ENCODE results near the gene NAGA.

NAGA gene

DNA sequence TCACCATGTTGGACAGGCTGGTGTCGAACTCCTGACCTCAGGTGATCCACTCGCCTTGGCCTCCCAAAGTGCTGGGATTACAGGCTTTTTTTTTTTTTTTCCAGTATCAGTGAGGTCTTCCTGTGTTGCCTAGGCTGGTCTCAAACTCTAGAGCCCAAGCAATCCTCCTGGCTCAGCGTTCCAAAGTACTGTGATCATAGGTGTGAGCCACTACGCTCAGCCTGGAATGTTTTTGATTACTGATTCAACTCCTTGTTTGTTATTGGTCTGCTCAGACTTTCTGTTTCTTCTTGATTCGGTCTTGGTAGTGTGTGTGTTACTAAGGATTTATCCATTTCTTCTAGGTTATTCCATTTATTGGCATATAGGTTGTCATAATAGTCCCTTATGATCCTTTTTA lies 31.3 kb downstream of the NAGA start:
- DNase-seq (ENCODE audit: low spot score): peak; percentile 34

DNA sequence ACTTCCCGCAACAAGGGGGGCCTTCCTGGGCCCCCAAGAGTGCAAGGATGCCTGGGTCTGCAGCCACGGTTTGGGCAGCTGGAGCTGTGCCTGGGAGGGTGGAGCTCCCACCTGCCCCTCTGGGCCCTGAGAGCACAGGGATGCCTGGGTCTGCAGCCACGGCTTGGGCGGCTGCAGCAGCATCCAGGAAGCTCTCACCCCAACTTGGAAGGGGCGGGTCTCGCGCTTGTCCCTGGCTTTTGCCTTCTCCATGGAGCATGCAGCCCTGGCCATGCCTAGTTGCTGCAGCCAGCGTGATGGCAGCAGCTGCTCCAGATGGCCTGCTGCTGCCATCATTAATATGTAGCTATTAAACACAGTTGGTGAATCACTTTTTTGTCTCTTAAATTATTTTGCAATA lies 35.4 kb downstream of the NAGA start:
- no peak for DNase-seq (ENCODE audit: low spot score)

DNA sequence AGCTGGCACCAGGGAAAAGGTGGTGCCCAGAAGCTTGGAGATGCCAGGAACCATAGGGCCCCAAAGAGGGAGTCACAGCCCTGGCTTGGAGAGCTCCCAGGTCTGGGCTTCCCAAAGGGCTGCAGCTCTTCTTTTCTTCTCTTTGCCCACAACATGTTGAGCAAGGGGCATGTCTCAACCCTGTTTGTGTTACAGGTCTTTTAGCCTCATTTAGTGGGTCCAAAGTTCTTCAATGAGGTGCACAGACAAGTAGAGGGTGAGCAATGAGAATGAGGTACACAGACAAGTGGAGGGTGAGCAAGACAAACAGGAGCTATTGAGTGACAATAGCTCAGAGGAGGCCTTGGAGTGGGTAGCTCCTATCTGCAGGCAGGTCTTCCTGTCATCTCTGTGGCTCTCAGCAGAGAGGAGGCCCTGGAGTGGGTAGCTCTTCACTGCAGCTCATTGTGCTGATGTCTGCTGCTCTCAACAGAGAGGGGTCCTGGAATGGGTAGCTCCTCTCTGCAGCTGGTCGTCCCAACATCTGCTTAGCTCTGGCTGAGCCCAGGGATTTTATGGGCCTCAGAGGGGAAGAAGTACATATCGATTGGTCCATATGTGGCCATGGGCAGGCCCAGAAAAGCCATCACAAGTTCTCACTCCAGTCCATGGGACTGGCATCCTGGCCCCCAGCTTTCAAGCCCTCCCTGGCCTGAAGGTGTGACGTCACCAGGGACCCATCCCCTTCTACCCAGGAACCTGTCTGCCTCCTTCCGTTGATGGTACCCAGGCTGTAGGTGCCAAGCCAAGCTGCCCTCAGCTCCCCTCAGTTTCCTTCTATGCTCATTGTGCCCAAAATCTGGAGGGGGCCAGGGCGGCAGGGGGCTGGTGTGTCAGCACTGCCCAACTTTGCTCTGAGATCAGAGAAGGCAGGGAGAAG lies 37.1 kb downstream of the NAGA start:
- no peak for DNase-seq (ENCODE audit: low spot score)

DNA sequence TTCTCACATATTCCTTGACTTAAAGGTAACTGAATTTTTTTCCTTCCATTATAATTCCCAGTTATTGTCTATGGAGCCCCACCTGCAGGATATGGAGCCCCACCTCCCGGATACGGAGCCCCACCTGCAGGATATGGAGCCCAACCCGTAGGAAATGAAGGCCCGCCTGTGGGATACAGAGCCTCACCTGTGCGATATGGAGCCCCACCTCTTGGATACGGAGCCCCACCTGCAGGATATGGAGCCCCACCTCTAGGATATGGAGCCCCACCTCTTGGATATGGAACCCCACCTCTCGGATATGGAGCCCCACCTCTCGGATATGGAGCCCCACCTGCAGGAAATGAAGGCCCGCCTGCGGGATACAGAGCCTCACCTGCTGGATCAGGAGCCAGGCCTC lies 43.9 kb downstream of the NAGA start:
- DNase-seq (ENCODE audit: low spot score): no peak

DNA sequence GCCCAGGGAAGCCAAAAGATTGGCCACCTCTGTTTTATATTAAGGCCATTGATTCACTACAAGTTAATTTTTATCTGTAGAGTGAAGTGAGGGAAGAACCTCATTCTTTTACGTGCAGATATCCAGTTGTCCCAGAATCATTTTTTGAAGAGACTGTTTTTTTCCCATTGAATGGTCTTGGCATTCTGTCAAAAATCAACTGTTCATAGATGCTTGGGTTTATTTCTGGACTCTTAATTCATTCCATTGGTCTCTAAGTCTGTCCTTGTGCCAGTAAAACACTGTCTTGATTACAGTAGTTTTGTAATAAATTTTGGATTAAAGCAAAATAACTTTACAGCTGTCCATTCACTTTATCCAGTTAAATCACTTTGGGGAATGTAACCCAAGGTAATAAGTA lies 45.2 kb downstream of the NAGA start:
- no peak for DNase-seq (ENCODE audit: low spot score)

DNA sequence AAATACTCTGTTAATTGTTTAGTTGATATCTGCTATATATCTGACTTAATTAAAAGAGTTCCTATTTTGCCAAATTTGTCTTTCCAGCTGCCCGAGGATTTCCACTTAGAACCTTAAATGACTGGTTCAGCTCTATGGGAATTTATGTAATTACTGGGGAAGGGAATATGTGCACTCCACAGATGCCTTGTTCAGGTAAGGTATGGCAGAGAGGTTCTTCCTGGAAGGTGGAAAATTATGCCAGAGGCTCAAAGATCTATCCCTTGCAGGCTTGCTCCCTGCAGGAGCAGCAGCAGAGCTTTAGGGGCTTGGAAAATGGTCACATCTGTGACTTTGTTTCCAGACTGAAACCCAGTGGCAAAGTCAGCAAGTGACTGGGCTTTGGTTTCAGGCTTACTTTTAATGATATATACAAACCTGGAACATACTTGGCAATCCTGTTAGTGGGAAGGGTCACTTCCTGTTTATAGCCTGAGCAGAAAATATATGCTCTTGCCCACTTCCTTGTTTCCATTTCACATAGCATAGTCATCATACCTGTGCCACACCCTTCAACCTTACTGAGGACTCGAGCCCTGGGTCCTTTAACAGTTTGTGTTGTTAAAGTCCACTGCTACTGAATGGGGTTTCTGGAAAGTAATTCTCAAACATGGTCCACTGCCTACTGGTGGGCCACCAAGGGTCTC lies 48.3 kb downstream of the NAGA start:
- no peak for DNase-seq (ENCODE audit: low spot score)

DNA sequence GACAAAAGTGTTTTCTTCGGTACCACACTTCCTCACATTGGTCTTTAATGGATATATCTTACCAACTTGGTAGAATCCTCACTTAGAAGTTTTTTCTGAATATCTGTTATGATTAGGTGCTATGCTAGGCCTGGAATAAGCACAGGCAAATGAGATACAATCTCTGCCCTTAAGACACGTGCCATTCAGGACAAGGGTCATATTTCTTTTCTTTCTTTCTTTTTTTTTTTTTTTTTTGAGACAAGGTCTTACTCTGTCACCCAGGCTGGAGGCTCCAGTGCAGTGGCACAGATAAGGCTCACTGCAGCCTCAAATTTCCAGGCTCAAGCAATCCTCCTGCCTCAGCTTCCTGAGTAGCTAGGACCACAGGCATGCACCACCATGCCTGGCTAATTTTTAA lies 49.0 kb downstream of the NAGA start:
- no peak for DNase-seq (ENCODE audit: low spot score)

DNA sequence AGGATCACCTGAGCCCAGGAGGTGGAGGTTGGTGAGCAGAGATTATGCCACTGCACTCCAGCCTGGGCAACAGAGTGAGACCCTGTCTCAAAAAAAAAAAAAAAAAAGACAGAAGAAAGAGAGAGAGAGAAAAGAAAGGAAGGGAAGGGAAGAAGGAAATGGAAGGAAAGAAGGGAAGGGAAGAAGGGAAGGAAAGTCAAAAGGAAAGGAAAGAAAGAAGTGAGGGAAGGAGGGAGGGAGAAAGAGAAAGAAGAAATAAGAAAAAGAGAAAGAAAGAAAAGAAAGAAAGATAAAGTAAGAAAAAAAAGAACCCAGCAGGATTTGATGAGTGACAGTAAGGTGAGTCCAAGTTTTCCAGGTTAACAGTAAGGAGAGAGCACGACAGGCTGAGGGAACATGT lies 52.4 kb downstream of the NAGA start:
- DNase-seq (ENCODE audit: low spot score): no peak

DNA sequence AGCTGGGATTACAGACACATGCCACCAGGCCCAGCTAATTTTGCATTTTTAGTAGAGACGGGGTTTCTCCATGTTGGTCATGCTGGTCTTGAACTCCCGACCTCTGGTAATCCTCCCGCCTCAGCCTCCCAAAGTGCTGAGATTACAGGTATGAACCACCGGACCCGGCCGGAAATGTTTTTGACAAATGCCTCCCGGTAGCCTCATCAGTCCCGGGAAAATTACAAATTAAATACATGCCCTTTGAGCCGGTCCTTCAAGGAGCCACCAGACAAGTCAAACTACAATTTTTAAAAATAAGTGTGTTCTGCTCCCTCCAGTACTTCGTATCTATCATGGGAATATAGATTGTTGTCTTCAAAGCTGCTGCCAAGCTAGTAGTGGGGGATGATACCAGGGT lies 54.5 kb downstream of the NAGA start:
- no peak for DNase-seq (ENCODE audit: low spot score)

DNA sequence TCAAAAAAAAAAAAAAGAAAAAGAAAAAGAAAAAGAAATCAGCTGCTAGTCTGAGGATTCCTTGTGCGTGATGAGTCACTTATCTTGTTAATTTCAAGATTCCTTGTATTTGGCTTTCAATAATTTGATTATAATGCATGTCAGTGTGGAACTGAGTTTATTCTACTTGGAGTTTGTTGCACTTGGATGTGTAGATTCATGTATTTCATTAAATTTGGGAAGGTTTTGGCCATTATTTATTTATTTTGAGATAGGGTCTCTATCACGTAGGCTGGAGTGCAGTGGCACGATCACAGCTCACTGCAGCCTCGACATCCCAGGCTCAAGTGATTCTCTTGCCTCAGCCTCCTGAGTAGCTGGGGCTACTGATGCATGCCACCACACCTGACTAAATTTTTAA lies 57.2 kb downstream of the NAGA start:
- no peak for DNase-seq (ENCODE audit: low spot score)

DNA sequence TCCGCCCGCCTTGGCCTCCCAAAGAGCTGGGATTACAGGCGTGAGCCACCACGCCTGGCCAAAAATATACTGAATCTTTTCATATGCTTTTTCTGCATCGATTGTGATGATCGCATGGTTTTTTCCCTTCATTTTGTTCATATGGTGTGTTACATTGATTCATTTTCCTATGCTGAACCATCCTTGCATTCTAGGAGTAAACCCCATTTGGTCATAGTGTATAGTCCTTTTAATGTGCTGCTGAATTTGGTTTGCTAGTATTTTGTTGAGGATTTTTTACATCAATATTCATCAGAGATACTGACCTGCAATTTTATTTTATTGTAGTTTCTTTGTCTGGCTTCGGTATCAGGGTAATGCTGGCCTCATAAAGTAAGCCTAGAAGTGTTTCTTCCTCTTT lies 59.8 kb downstream of the NAGA start:
- DNase-seq (ENCODE audit: low spot score): no peak
